Fibroblast of the aortic adventitia (primary cell): ENCODE measurements around the gene RPS2. TPM values are rescaled to one million over a fixed set of nuclear protein-coding genes. Genes with fewer than 3 reads are reported as not detected.

Experiments
- DNase-seq: peaks from one replicate; pipeline ENCODE4 v3.0.0-alpha.2; 2010; ENCODE audit warnings: low read depth
- H3K4me3 ChIP-seq: 2 replicates; pipeline ENCODE4 v1.5.1; 2011; ENCODE audit warnings: low read depth, mild to moderate bottlenecking, control low read depth, low read length, moderate library complexity
- small RNA-seq: library from RNA; depleted of rRNA; stranded (forward); fragments of <200 nt; gene quantifications from one replicate; pipeline ENCODE3, GENCODE V24; 2012
- total RNA-seq: library from RNA; depleted of rRNA; stranded (reverse); fragments of >200 nt; gene quantifications from 2 replicates; pipeline ENCODE4 v1.2.3, GENCODE V29; 2012; ENCODE audit warnings: low replicate concordance
- TF ChIP-seq, protein P1 (sequence below): IDR thresholded peaks from 2 replicates; pipeline ENCODE4 v1.5.1; 2011; ENCODE audit warnings: mild to moderate bottlenecking, low read length, control low read depth, inconsistent platforms; ENCODE audit not compliant: insufficient read depth

RPS2 gene
- total RNA-seq, 1 donor, result 1,645 TPM

DNA sequence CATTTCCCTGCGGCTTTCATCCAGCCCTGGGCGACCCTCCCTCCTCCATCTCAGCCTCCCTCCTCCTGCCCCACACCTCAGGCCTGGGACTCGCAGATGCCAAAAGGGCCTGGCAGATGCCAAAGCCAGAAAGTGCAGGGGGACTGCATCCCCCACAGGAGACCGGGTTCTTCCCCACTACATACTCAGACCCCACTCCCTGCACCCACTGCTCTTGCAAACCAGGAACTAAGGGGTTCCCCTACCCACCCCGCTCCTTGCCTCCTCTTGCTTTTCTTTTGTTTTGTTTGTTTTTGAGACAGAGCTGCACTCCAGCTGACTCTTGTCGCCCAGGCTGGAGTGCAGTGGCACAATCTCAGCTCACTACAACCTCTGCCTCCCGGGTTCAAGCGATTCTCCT lies 49.6 kb downstream of the RPS2 start:
- H3K4me3 ChIP-seq, result no peak overlapping the region
- TF ChIP-seq, protein P1, sequence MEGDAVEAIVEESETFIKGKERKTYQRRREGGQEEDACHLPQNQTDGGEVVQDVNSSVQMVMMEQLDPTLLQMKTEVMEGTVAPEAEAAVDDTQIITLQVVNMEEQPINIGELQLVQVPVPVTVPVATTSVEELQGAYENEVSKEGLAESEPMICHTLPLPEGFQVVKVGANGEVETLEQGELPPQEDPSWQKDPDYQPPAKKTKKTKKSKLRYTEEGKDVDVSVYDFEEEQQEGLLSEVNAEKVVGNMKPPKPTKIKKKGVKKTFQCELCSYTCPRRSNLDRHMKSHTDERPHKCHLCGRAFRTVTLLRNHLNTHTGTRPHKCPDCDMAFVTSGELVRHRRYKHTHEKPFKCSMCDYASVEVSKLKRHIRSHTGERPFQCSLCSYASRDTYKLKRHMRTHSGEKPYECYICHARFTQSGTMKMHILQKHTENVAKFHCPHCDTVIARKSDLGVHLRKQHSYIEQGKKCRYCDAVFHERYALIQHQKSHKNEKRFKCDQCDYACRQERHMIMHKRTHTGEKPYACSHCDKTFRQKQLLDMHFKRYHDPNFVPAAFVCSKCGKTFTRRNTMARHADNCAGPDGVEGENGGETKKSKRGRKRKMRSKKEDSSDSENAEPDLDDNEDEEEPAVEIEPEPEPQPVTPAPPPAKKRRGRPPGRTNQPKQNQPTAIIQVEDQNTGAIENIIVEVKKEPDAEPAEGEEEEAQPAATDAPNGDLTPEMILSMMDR, result no peak
- DNase-seq, result no peak

DNA sequence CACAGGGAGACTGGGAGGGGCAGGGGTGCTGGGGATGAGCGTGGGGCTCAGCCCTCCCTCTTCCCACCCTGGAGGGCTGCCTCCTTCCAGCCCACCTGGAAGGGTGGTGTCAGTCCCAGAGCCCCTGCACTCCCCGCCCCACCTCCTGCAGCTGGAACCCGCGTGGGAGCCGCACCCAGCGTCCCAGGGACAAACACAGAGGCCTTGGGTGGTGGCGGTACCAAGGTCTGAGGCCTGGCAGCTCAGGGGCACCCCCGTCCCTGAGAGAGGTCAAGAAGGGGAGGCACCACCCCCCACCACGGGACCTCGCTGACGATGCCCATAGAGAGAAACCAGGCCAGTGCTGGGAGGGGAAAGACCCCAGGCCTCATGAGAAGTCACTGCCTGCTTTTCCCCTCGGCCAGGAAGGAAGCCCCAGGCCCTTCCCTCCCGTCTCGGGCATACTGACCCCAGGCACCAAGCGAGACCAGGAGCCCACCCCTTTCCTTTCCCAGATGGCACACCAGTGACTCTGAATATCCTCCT lies 50.5 kb downstream of the RPS2 start:
- DNase-seq, result no peak
- H3K4me3 ChIP-seq, result no peak overlapping the region
- TF ChIP-seq, protein P1, result no peak

DNA sequence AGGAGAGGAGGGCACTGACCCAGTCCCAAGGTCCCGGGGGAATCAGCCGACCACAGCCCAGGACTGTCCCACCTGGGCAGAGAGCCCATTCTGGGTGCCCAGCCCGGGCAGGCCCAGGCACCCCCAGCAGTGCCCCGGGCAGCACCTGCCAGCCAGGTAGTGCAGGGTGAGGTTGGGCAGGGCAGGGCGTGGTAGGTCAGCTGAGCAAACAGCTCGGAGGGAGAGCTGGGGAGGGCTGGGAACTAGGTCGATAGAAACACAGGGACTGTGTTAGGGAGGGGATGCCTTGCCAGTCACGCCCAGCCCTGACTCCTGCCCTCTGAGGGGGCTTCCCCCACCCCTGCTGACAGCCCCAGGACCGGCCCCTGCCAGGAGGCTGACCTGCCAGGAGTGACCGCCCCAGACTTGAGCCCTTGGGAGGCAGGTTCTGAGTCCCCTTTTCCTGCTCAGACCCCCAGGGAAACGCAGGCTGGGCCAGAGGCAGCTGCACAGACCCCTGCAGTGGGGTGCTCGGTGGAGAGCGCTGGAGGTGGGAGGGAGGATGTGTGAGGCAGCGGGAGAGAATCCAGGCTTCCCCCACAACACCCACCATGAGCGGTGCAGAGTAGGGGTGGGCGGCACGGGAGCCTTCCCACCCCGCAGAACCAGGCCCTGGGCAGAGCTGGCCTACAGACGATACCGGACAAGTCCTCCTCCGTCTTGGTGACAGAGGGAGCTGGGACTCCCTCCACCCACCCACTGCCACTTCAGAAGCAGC lies 51.1 kb downstream of the RPS2 start:
- TF ChIP-seq, protein P1, result no peak
- no peak for DNase-seq
- no peak overlapping the region for H3K4me3 ChIP-seq

DNA sequence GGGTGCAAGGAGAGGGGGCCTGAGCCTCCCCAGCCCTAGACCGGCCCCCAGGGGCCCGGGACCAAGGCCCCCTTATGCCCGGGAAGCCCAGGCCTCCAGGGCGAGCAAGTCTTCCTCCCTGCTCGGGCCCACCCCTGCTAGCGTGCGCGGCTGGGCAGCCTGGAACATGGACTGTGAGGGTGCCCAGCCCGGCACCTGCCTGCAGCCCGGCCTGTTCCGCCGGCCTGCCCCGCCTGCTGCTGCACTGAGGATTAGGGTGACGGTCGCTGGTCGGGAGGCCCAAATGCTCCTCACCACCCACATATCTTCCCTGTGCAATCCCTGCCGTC lies 52.4 kb downstream of the RPS2 start:
- no peak overlapping the region for H3K4me3 ChIP-seq
- TF ChIP-seq, protein P1, result no peak
- DNase-seq, result no peak

Small RNA genes lying within 50 kb of the gene (small RNA-seq; reads per million reads assigned to genes)
- gene AC005363.2 (0.38 reads per million), gene RN7SL219P (not detected), gene SNORA10 (not detected), gene SNORA64 (not detected)

Other genes starting within 250 kb of the RPS2 start
- gene NME3, start 193.3 kb downstream of the RPS2 start, total RNA-seq, result 27.1 and 30.3 TPM in 2 replicates
- gene EME2, start 192.0 kb downstream of the RPS2 start, total RNA-seq, result 8.4 and 13.5 TPM in 2 replicates
- gene MRPS34, start 191.7 kb downstream of the RPS2 start, total RNA-seq, result 50.9 and 59.8 TPM in 2 replicates
- 21.6 and 34.8 TPM in 2 replicates for gene SPSB3, start 182.3 kb downstream of the RPS2 start, total RNA-seq
- gene NUBP2, start 181.9 kb downstream of the RPS2 start, total RNA-seq, result 21.8 and 44.6 TPM in 2 replicates
- gene IGFALS, start 171.1 kb downstream of the RPS2 start, total RNA-seq, result 0.16 and 0.27 TPM in 2 replicates
- 12.1 and 21.9 TPM in 2 replicates for gene HAGH, start 138.0 kb downstream of the RPS2 start, total RNA-seq
- 36.7 and 204 TPM in 2 replicates for gene FAHD1, start 137.6 kb downstream of the RPS2 start, total RNA-seq
- 0.09 TPM in 1 of 2 replicates, not detected in the other for gene MEIOB, start 92.7 kb downstream of the RPS2 start, total RNA-seq
- gene HS3ST6, start 46.4 kb downstream of the RPS2 start, total RNA-seq, result not detected in 2 replicates
- gene MSRB1, start 21.6 kb downstream of the RPS2 start, total RNA-seq, result 6.4 and 14.3 TPM in 2 replicates
- not detected in 2 replicates for gene RPL3L, start 10.1 kb downstream of the RPS2 start, total RNA-seq
- gene NDUFB10, start 5.3 kb downstream of the RPS2 start, total RNA-seq, result 56.1 and 105 TPM in 2 replicates
- not detected in 2 replicates for gene RNF151, start 2.0 kb upstream of the RPS2 start, total RNA-seq
- 22.7 and 31.8 TPM in 2 replicates for gene TBL3, start 7.2 kb upstream of the RPS2 start, total RNA-seq
- gene NOXO1, start 16.6 kb upstream of the RPS2 start, total RNA-seq, result not detected in 2 replicates
- gene GFER, start 19.4 kb upstream of the RPS2 start, total RNA-seq, result 8.6 and 10.5 TPM in 2 replicates
- 0.98 and 1.4 TPM in 2 replicates for gene SYNGR3, start 25.1 kb upstream of the RPS2 start, total RNA-seq
- 13.8 and 18.8 TPM in 2 replicates for gene ZNF598, start 45.0 kb upstream of the RPS2 start, total RNA-seq
- 0.45 TPM in 1 of 2 replicates, not detected in the other for gene NPW, start 55.0 kb upstream of the RPS2 start, total RNA-seq
- 11.5 and 26.3 TPM in 2 replicates for gene NHERF2, start 62.1 kb upstream of the RPS2 start, total RNA-seq
- gene NTHL1, start 83.0 kb upstream of the RPS2 start, total RNA-seq, result 18.8 and 36.1 TPM in 2 replicates
- 58.7 and 145 TPM in 2 replicates for gene TSC2, start 83.2 kb upstream of the RPS2 start, total RNA-seq
- gene PKD1, start 171.1 kb upstream of the RPS2 start, total RNA-seq, result 118 and 166 TPM in 2 replicates
- 0.27 and 3.6 TPM in 2 replicates for gene RAB26, start 183.8 kb upstream of the RPS2 start, total RNA-seq
- 64.3 and 91.0 TPM in 2 replicates for gene TRAF7, start 191.0 kb upstream of the RPS2 start, total RNA-seq
- gene CASKIN1, start 231.8 kb upstream of the RPS2 start, total RNA-seq, result 0.18 TPM in 1 of 2 replicates, not detected in the other
- 27.4 and 30.8 TPM in 2 replicates for gene MLST8, start 240.6 kb upstream of the RPS2 start, total RNA-seq
- gene BRICD5, start 246.0 kb upstream of the RPS2 start, total RNA-seq, result 0.57 and 2.4 TPM in 2 replicates